Suprapubic skin (tissue), 3 donors: Measurements from ENCODE around the gene DNHD1.

Source experiments
- CTCF ChIP-seq, 2 donors: fragments of 200-600 bp in 1 of 2; fragments of 450-650 bp in 1 of 2; sonication (generic) in 1 of 2; IDR thresholded peaks; one replicate each; pipeline ENCODE4 v1.5.1; 2016 to 2019; ENCODE audit warnings: antibody characterized with exemption in 2 of 2, mild to moderate bottlenecking in 1 of 2, moderate library complexity in 1 of 2
- POLR2A ChIP-seq, 2 donors: fragments of 450-650 bp; IDR thresholded peaks; one replicate each; pipeline ENCODE4 v1.6.1; 2017; ENCODE audit warnings: antibody characterized with exemption in 2 of 2, mild to moderate bottlenecking in 2 of 2, moderate library complexity in 2 of 2

GRCh38 chr11:6559369-6559768, 62.3 kb downstream of the DNHD1 start:
- TF ChIP-seq POLR2A (IDR thresholded peaks at IDR 0.05) (no peak), CTCF (IDR thresholded peaks at IDR 0.05) (no peak)
